Measurements from ENCODE around the gene COP1. TPM values are rescaled to one million over a fixed set of nuclear protein-coding genes. Genes with fewer than 3 reads are reported as not detected.
A peak's percentile ranks its signal among the peaks of the same experiment; 100 is the strongest.

Gene COP1
- total and polyA plus RNA-seq, 2 of the 4 experiments (the other 2 are of a cell fraction), result 17.8 to 35.0 TPM

- H2BK5ac ChIP-seq (ENCODE audit: low read depth, low read length, poor library complexity, severe bottlenecking), result no peak overlapping the region
- H3K79me1 ChIP-seq (ENCODE audit: low read depth in 1 of 2, low read length in 2 of 2), result peaks cover 8 to 12% of the 10 kb centered on the region in 2 experiments; a peak in 3 of 4 replicates
- H2BK20ac ChIP-seq (ENCODE audit: low read depth, low read length), result no peak overlapping the region
- intact Hi-C loops (cut with micrococcal nuclease), result no loop called here
- dilution Hi-C loops (cut with HindIII; ENCODE audit: low sequenced_read_pairs, unreplicated experiment), result no loop called here
- H3K4me3 ChIP-seq (ENCODE audit: insufficient read depth, low read depth, low read length), result no peak overlapping the region
- no peak overlapping the region for H4K8ac ChIP-seq (ENCODE audit: low read depth in 2 of 2, low read length in 2 of 2)
- H2AFZ ChIP-seq (replicated peaks; ENCODE audit: low read length, poor library complexity), result no peak overlapping the region
- no TSS peak for BruUV-seq (replicated peaks)
- no peak overlapping the region for H4K91ac ChIP-seq (ENCODE audit: insufficient read depth, low read depth, low read length)
- no peak overlapping the region for H2AK9ac ChIP-seq (replicated peaks; ENCODE audit: low read depth, low read length, poor library complexity)
- peaks cover 6% of the 10 kb centered on the region for H3K9me3 ChIP-seq (ENCODE audit: control insufficient read depth, insufficient read depth, low read length)
- CTCF ChIA-PET, result no interaction called here
- H3K4ac ChIP-seq (ENCODE audit: low read depth, low read length), result no peak overlapping the region
- POLR2A ChIA-PET (ENCODE audit: unreplicated experiment), result no interaction called here
- H2AK5ac ChIP-seq (ENCODE audit: low read depth, low read length), result no peak overlapping the region
- H3K4me1 ChIP-seq (ENCODE audit: control insufficient read depth, insufficient read depth, low read length), result no peaks in the 10 kb centered on the region
- WGBS, 2 experiments (ENCODE audit: extremely low coverage in 2 of 2, insufficient read length in 1 of 2), result no CpG with 5 or more reads among the region's 5 CpGs
- no peak overlapping the region for H3K4me2 ChIP-seq (ENCODE audit: low read depth, low read length)
- no peak overlapping the region for H3K18ac ChIP-seq (ENCODE audit: low read depth, low read length)
- no peak overlapping the region for H3K9ac ChIP-seq (ENCODE audit: low read depth, low read length)
- peak; percentile 54; the same call in 1 of the 2 replicates for ATAC-seq (ENCODE audit: low read depth)
- H3K23ac ChIP-seq (ENCODE audit: low read depth, low read length), result no peak overlapping the region
- in situ Hi-C loops (cut with MboI; ENCODE audit: low sequenced_read_pairs), result no loop called here
- H2BK120ac ChIP-seq (ENCODE audit: low read depth, low read length), result no peak overlapping the region
- peak; percentile 52 for DNase-seq
- no peak overlapping the region for H3K56ac ChIP-seq (ENCODE audit: extremely low read depth, insufficient read depth, low read length)
- no peak for TF ChIP-seq MAZ (IDR thresholded peaks at IDR 0.05; ENCODE audit: borderline replicate concordance, low read depth, low read length)
- TF ChIP-seq MAFK (IDR thresholded peaks at IDR 0.05; ENCODE audit: low read depth, low read length), result no peak
- no peak for TF ChIP-seq CEBPB (IDR thresholded peaks at IDR 0.05; ENCODE audit: low read depth, low read length)
- no peak for TF ChIP-seq BHLHE40 (IDR thresholded peaks at IDR 0.05; ENCODE audit: low read depth, low read length)
- H3K27ac ChIP-seq (ENCODE audit: insufficient read depth, low read length), result no peak overlapping the region
- no peak overlapping the region for H3K14ac ChIP-seq (replicated peaks; ENCODE audit: low read depth, low read length)
- no peak overlapping the region for H2BK15ac ChIP-seq (ENCODE audit: low read depth, low read length)
- H4K20me1 ChIP-seq (ENCODE audit: insufficient read depth, low read length), result no peaks in the 10 kb centered on the region
- no peaks in the 10 kb centered on the region for H3K27me3 ChIP-seq (ENCODE audit: control insufficient read depth, insufficient read depth, low read length)
- H3K36me3 ChIP-seq (ENCODE audit: control insufficient read depth, insufficient read depth, low read length), result peaks cover 10% of the 10 kb centered on the region
- no peaks in the 10 kb centered on the region; the same call in 1 of the 2 replicates for H3K9me1 ChIP-seq (ENCODE audit: insufficient read depth, low read length)
- no peak overlapping the region for H4K5ac ChIP-seq (ENCODE audit: low read depth, low read length)
These were observed 105.0 kb downstream of the COP1 start for GRCh38 chr1:176101951-176102642.

All from IMR-90 (cell line).